ENCODE measurements around the gene OPHN1. TPM values are rescaled to one million over a fixed set of nuclear protein-coding genes. Genes with fewer than 3 reads are reported as not detected.

Gene OPHN1
- polyA plus RNA-seq, 1 donor from 2014 or later = 7.6 TPM

- no peaks in the 10 kb centered on the region for H3F3A ChIP-seq (ENCODE audit: insufficient read depth, low read length, poor library complexity, severe bottlenecking)
- no peak overlapping the region for H3K9ac ChIP-seq (ENCODE audit: low read length)
- H3K9me2 ChIP-seq (ENCODE audit: insufficient read depth, low read length) = no peaks in the 10 kb centered on the region
- no peaks in the 10 kb centered on the region for H3K79me2 ChIP-seq (replicated peaks; ENCODE audit: insufficient read depth, low read length)
- H4K20me1 ChIP-seq (ENCODE audit: insufficient read depth) = no peaks in the 10 kb centered on the region
- no peaks in the 10 kb centered on the region for H3K9me3 ChIP-seq (ENCODE audit: low read length)
- no peaks in the 10 kb centered on the region for H3K36me3 ChIP-seq (ENCODE audit: insufficient read depth, low read length)
- no peak overlapping the region for H3K4me3 ChIP-seq (ENCODE audit: low read length)
- H3K27me3 ChIP-seq (ENCODE audit: insufficient read depth, low read depth, low read length) = no peaks in the 10 kb centered on the region
- no peak for TF ChIP-seq TAF1 (IDR thresholded peaks at IDR 0.05; ENCODE audit: low read depth)
- no peak for TF ChIP-seq EP300 (conservative IDR thresholded peaks at IDR 0.05; ENCODE audit: poor library complexity, severe bottlenecking)
- TF ChIP-seq MXI1 (conservative IDR thresholded peaks at IDR 0.05; ENCODE audit: poor library complexity, severe bottlenecking) = no peak
- H3K27ac ChIP-seq (ENCODE audit: low read length) = no peak overlapping the region
- H3K4me2 ChIP-seq (ENCODE audit: low read length) = no peak overlapping the region
- no peak overlapping the region for H2AFZ ChIP-seq (ENCODE audit: low read depth, low read length)
These were observed 346.6 kb downstream of the OPHN1 start for GRCh38 chrX:68086709-68087108.

GRCh38 chrX:68084765-68085164, 348.5 kb downstream of the OPHN1 start:
- Histone ChIP-seq H3K9me3 (ENCODE audit: low read length) (no peaks in the 10 kb centered on the region), H3K4me2 (ENCODE audit: low read length) (no peak overlapping the region), H3K36me3 (ENCODE audit: insufficient read depth, low read length) (no peaks in the 10 kb centered on the region), H3K27me3 (ENCODE audit: insufficient read depth, low read depth, low read length) (no peaks in the 10 kb centered on the region), H3K4me3 (ENCODE audit: low read length) (no peak overlapping the region), H3F3A (ENCODE audit: insufficient read depth, low read length, poor library complexity, severe bottlenecking) (no peaks in the 10 kb centered on the region), H3K79me2 (replicated peaks; ENCODE audit: insufficient read depth, low read length) (no peaks in the 10 kb centered on the region), H2AFZ (ENCODE audit: low read depth, low read length) (no peak overlapping the region), H3K9me2 (ENCODE audit: insufficient read depth, low read length) (no peaks in the 10 kb centered on the region), H3K27ac (ENCODE audit: low read length) (no peak overlapping the region), H3K9ac (ENCODE audit: low read length) (no peak overlapping the region), H4K20me1 (ENCODE audit: insufficient read depth) (no peaks in the 10 kb centered on the region)
- TF ChIP-seq EP300 (conservative IDR thresholded peaks at IDR 0.05; ENCODE audit: poor library complexity, severe bottlenecking) (no peak), CTCF (IDR thresholded peaks at IDR 0.05; ENCODE audit: poor library complexity, severe bottlenecking) (no peak), POLR2AphosphoS5 (IDR thresholded peaks at IDR 0.05) (no peak), MXI1 (conservative IDR thresholded peaks at IDR 0.05; ENCODE audit: poor library complexity, severe bottlenecking) (no peak), SMC3 (conservative IDR thresholded peaks at IDR 0.05; ENCODE audit: poor library complexity) (no peak), RAD21 (conservative IDR thresholded peaks at IDR 0.05) (no peak), REST (IDR thresholded peaks at IDR 0.05; ENCODE audit: borderline replicate concordance) (no peak), EZH2 (IDR thresholded peaks at IDR 0.05; ENCODE audit: borderline replicate concordance, insufficient read depth, low read length, poor library complexity, severe bottlenecking) (no peak), TAF1 (IDR thresholded peaks at IDR 0.05; ENCODE audit: low read depth) (no peak)

GRCh38 chrX:68083510-68083909, 349.8 kb downstream of the OPHN1 start:
- H3K36me3 ChIP-seq (ENCODE audit: insufficient read depth, low read length) = no peaks in the 10 kb centered on the region
- no peak for TF ChIP-seq RAD21 (conservative IDR thresholded peaks at IDR 0.05)
- no peak for TF ChIP-seq REST (IDR thresholded peaks at IDR 0.05; ENCODE audit: borderline replicate concordance)
- no peak for TF ChIP-seq EZH2 (IDR thresholded peaks at IDR 0.05; ENCODE audit: borderline replicate concordance, insufficient read depth, low read length, poor library complexity, severe bottlenecking)
- TF ChIP-seq EP300 (conservative IDR thresholded peaks at IDR 0.05; ENCODE audit: poor library complexity, severe bottlenecking) = no peak
- no peak for TF ChIP-seq CTCF (IDR thresholded peaks at IDR 0.05; ENCODE audit: poor library complexity, severe bottlenecking)
- TF ChIP-seq MXI1 (conservative IDR thresholded peaks at IDR 0.05; ENCODE audit: poor library complexity, severe bottlenecking) = no peak
- no peak for TF ChIP-seq TAF1 (IDR thresholded peaks at IDR 0.05; ENCODE audit: low read depth)
- no peak for TF ChIP-seq POLR2AphosphoS5 (IDR thresholded peaks at IDR 0.05)
- no peak for TF ChIP-seq SMC3 (conservative IDR thresholded peaks at IDR 0.05; ENCODE audit: poor library complexity)

More at GRCh38 chrX:68083510-68083909, 349.8 kb downstream of the OPHN1 start:
- H2AFZ ChIP-seq (ENCODE audit: low read depth, low read length) = no peak overlapping the region
- H3K9me3 ChIP-seq (ENCODE audit: low read length) = no peaks in the 10 kb centered on the region
- H3K79me2 ChIP-seq (replicated peaks; ENCODE audit: insufficient read depth, low read length) = no peaks in the 10 kb centered on the region
- no peak overlapping the region for H3K4me3 ChIP-seq (ENCODE audit: low read length)
- H3K27me3 ChIP-seq (ENCODE audit: insufficient read depth, low read depth, low read length) = no peaks in the 10 kb centered on the region
- no peaks in the 10 kb centered on the region for H4K20me1 ChIP-seq (ENCODE audit: insufficient read depth)
- H3K9ac ChIP-seq (ENCODE audit: low read length) = no peak overlapping the region
- no peak overlapping the region for H3K27ac ChIP-seq (ENCODE audit: low read length)
- no peaks in the 10 kb centered on the region for H3F3A ChIP-seq (ENCODE audit: insufficient read depth, low read length, poor library complexity, severe bottlenecking)
- H3K4me2 ChIP-seq (ENCODE audit: low read length) = no peak overlapping the region
- H3K9me2 ChIP-seq (ENCODE audit: insufficient read depth, low read length) = no peaks in the 10 kb centered on the region
